Measurements from ENCODE around the gene SEPTIN1.

SEPTIN1 gene

GRCh38 chr16:30370456-30371247, 11.7 kb downstream of the SEPTIN1 start, which contains the start of gene TBC1D10B (continued):
- peak; percentile 76 for TF ChIP-seq ZBTB17 (tag by site-specific recombination; IDR thresholded peaks at IDR 0.05)
- TF ChIP-seq SP3 (tag by site-specific recombination; IDR thresholded peaks at IDR 0.05) = peak; percentile 99

GRCh38 chr16:30369938-30370455, 12.4 kb downstream of the SEPTIN1 start:
- no peak for TF ChIP-seq ZNF211 (tag by site-specific recombination; IDR thresholded peaks at IDR 0.05; ENCODE audit: low read depth)
- no peak for TF ChIP-seq ZFP37 (tag by site-specific recombination; IDR thresholded peaks at IDR 0.05)
- peak; percentile 85 for TF ChIP-seq ZNF398 (tag by site-specific recombination; IDR thresholded peaks at IDR 0.05)
- 0 out of 2 replicates have a peak, but pooled peaks have one; percentile 16 for TF ChIP-seq ZNF660 (tag by site-specific recombination; IDR thresholded peaks at IDR 0.05)
- TF ChIP-seq ZNF510 (tag by site-specific recombination; IDR thresholded peaks at IDR 0.05; ENCODE audit: insufficient replicate concordance) = no peak
- no peak for TF ChIP-seq PRDM6 (tag by site-specific recombination; IDR thresholded peaks at IDR 0.05)
- no peak for TF ChIP-seq ZNF148 (tag by site-specific recombination; IDR thresholded peaks at IDR 0.05; ENCODE audit: borderline replicate concordance)
- peak overlapping the region; percentile 78 for H3K27ac ChIP-seq (ENCODE audit: extremely low read depth, low read depth, low read length)
- peak overlapping the region; percentile 74 for H3K4me3 ChIP-seq (ENCODE audit: low read depth, low read length)
- H3K36me3 ChIP-seq (ENCODE audit: control insufficient read depth in 2 of 2, insufficient read depth in 1 of 2, low read length in 2 of 2) = peaks cover 6 to 24% of the 10 kb centered on the region in 2 experiments; a peak in 2 of 3 replicates
- CTCF ChIA-PET = interaction anchor here (0.7 to 1.6 kb wide), 4 partner anchors 8 to 278 kb away, joined by 5 to 7 read pairs (median 5); partner anchors contain the start of gene SEPTIN1
- POLR2A ChIA-PET = interaction anchor here (0.7 to 4.2 kb wide), 20 partner anchors 8 to 289 kb away, joined by 3 to 60 read pairs (median 9); partner anchors contain the start of genes CD2BP2, DCTPP1, PRR14 and SEPTIN1
- H3K9me3 ChIP-seq (ENCODE audit: control insufficient read depth, insufficient read depth, low read depth, low read length) = no peaks in the 10 kb centered on the region
- peaks cover 7% of the 10 kb centered on the region for H3K4me1 ChIP-seq (ENCODE audit: control insufficient read depth, insufficient read depth, low read length)

- CTCF ChIA-PET = interaction anchor here (0.7 to 1.6 kb wide), 9 partner anchors 8 to 327 kb away, joined by 3 to 7 read pairs (median 4); no protein-coding TSS in a partner anchor
- POLR2A ChIA-PET = interaction anchor here (0.5 to 4.2 kb wide), 14 partner anchors 9 to 409 kb away, joined by 3 to 60 read pairs (median 4); partner anchors contain the start of genes ALDOA, CD2BP2, DCTPP1 and PRR14
- Histone ChIP-seq H3K4me3 (ENCODE audit: low read depth, low read length) (peak overlapping the region; percentile 74), H3K9me3 (ENCODE audit: control insufficient read depth, insufficient read depth, low read depth, low read length) (no peaks in the 10 kb centered on the region), H3K4me1 (ENCODE audit: control insufficient read depth, insufficient read depth, low read length) (peaks cover 7% of the 10 kb centered on the region), H3K27ac (ENCODE audit: extremely low read depth, low read depth, low read length) (peak overlapping the region; percentile 78), H3K36me3 (ENCODE audit: control insufficient read depth in 2 of 2, insufficient read depth in 1 of 2, low read length in 2 of 2) (peaks cover 6 to 31% of the 10 kb centered on the region in 2 experiments; a peak in 2 of 3 replicates)
- no peak for TF ChIP-seq ZNF629 (tag by site-specific recombination; IDR thresholded peaks at IDR 0.05)
- TF ChIP-seq ZNF626 (tag by site-specific recombination; IDR thresholded peaks at IDR 0.05) = no peak
- TF ChIP-seq ZBTB8A (tag by site-specific recombination; IDR thresholded peaks at IDR 0.05) = peak; percentile 15; the same call in 1 of the 2 replicates
- no peak for TF ChIP-seq ZNF157 (tag by site-specific recombination; IDR thresholded peaks at IDR 0.05)
- no peak for TF ChIP-seq ZNF23 (tag by site-specific recombination; IDR thresholded peaks at IDR 0.05; ENCODE audit: borderline replicate concordance)
- TF ChIP-seq ZIC2 (tag by site-specific recombination; IDR thresholded peaks at IDR 0.05) = peak; percentile 5; the same call in 1 of the 2 replicates
- no peak for TF ChIP-seq ZFP37 (tag by site-specific recombination; IDR thresholded peaks at IDR 0.05)
- 0 out of 2 replicates have a peak, but pooled peaks have one; percentile 20 for TF ChIP-seq ZXDB (tag by site-specific recombination; IDR thresholded peaks at IDR 0.05)
- TF ChIP-seq ZNF48 (tag by site-specific recombination; IDR thresholded peaks at IDR 0.05) = no peak
- peak; percentile 44 for TF ChIP-seq PATZ1 (tag by site-specific recombination; IDR thresholded peaks at IDR 0.05)
- peak; percentile 13; the same call in 1 of the 2 replicates for TF ChIP-seq ZNF76 (tag by site-specific recombination; IDR thresholded peaks at IDR 0.05; ENCODE audit: borderline replicate concordance, low read depth)
Observed at GRCh38 chr16:30369091-30369937, 13.0 kb downstream of the SEPTIN1 start.

Measured in HEK293 (cell line).